Activated B cell treated with CpG ODN at 0.5 μM for 24 hours (primary cell): ENCODE data around the gene SGCD. TPM values are rescaled to one million over a fixed set of nuclear protein-coding genes. Genes with fewer than 3 reads are reported as not detected.

Source experiments
- ATAC-seq: fragments of 200-7000 bp; cut with Tn5 transposase; one replicate; pipeline ENCODE4 v1.10.0; 2021; ENCODE audit warnings: low read depth, mild to moderate bottlenecking, moderate library complexity
- CTCF ChIA-PET: fragments of 350-600 bp; sonication (Branson Sonifier 250); formaldehyde crosslinking; loops from one replicate; lab custom pipeline; 2021; ENCODE audit warnings: antibody characterized with exemption; lab: Charles Lee
- POLR2A ChIA-PET: fragments of 350-600 bp; sonication (Branson Sonifier 250); formaldehyde crosslinking; loops from one replicate; lab custom pipeline; 2021; ENCODE audit warnings: antibody characterized with exemption; lab: Charles Lee
- DNase-seq: peaks from one replicate; pipeline ENCODE4 v3.0.0; 2022
- H3K27ac Mint-ChIP-seq: one replicate; pipeline ENCODE4 v1.8.0; 2020; ENCODE audit warnings: mixed read lengths
- H3K27me3 Mint-ChIP-seq: one replicate; pipeline ENCODE4 v1.8.0; 2021; ENCODE audit warnings: mixed read lengths
- H3K36me3 Mint-ChIP-seq: one replicate; pipeline ENCODE4 v1.8.0; 2021; ENCODE audit warnings: low read depth, mixed read lengths
- H3K4me1 Mint-ChIP-seq: one replicate; pipeline ENCODE4 v1.8.0; 2021; ENCODE audit warnings: mixed read lengths
- H3K4me3 Mint-ChIP-seq: one replicate; pipeline ENCODE4 v1.8.0; 2020; ENCODE audit warnings: mild to moderate bottlenecking, mixed read lengths
- H3K9me3 Mint-ChIP-seq: one replicate; pipeline ENCODE4 v1.8.0; 2020; ENCODE audit warnings: mixed read lengths
- CTCF ChIP-seq: fragments of 200-600 bp; IDR thresholded peaks from one replicate; pipeline ENCODE4 v1.8.0; 2022; ENCODE audit warnings: antibody characterized with exemption, mild to moderate bottlenecking
- intact Hi-C: fragments of 100-400 bp; cut with micrococcal nuclease; formaldehyde crosslinking; loops from one replicate; pipeline ENCODE4 v1.15.1; 2024
- total RNA-seq: library from RNA; stranded (reverse); gene quantifications from 2 replicates; pipeline ENCODE4 v1.2.3, GENCODE V29; 2022

Gene SGCD
- total RNA-seq, 1 donor from 2014 or later, result not detected

GRCh38 chr5:156699147-156699546 lies 372.2 kb downstream of the SGCD start:
- Mint-ChIP-seq H3K27me3 (peaks cover 4% of the 10 kb centered on the region), H3K9me3 (no peaks in the 10 kb centered on the region), H3K27ac (no peak overlapping the region), H3K36me3 (no peaks in the 10 kb centered on the region), H3K4me1 (no peaks in the 10 kb centered on the region), H3K4me3 (no peak overlapping the region)
- POLR2A ChIA-PET, result no interaction called here
- CTCF ChIA-PET, result no interaction called here
- ATAC-seq (no peak), DNase-seq (no peak)
- TF ChIP-seq CTCF, result no peak
- intact Hi-C loops, result no loop called here

GRCh38 chr5:156704139-156704538 lies 377.2 kb downstream of the SGCD start:
- peaks cover 3% of the 10 kb centered on the region for H3K27me3 Mint-ChIP-seq
- CTCF ChIA-PET, result no interaction called here

GRCh38 chr5:156706631-156707030 lies 379.7 kb downstream of the SGCD start:
- ATAC-seq (no peak), DNase-seq (no peak)
- TF ChIP-seq CTCF, result no peak
- ChIA-PET CTCF (no interaction called here), POLR2A (no interaction called here)
- Mint-ChIP-seq H3K36me3 (no peaks in the 10 kb centered on the region), H3K4me3 (no peak overlapping the region), H3K9me3 (no peaks in the 10 kb centered on the region), H3K27ac (no peak overlapping the region), H3K27me3 (peaks cover 7% of the 10 kb centered on the region), H3K4me1 (no peaks in the 10 kb centered on the region)
- intact Hi-C loops, result no loop called here

More at GRCh38 chr5:156704139-156704538, 377.2 kb downstream of the SGCD start:
- Mint-ChIP-seq H3K36me3 (no peaks in the 10 kb centered on the region), H3K27ac (no peak overlapping the region), H3K4me3 (no peak overlapping the region), H3K9me3 (no peaks in the 10 kb centered on the region), H3K4me1 (no peaks in the 10 kb centered on the region)
- DNase-seq (no peak), ATAC-seq (no peak)
- intact Hi-C loops, result no loop called here
- POLR2A ChIA-PET, result no interaction called here
- TF ChIP-seq CTCF, result no peak

GRCh38 chr5:156707750-156708149 lies 380.8 kb downstream of the SGCD start:
- Mint-ChIP-seq H3K36me3 (no peaks in the 10 kb centered on the region), H3K4me3 (no peak overlapping the region), H3K9me3 (no peaks in the 10 kb centered on the region), H3K4me1 (no peaks in the 10 kb centered on the region), H3K27ac (no peak overlapping the region), H3K27me3 (peaks cover 14% of the 10 kb centered on the region)
- intact Hi-C loops, result no loop called here
- DNase-seq, result no peak
- TF ChIP-seq CTCF, result no peak
- ChIA-PET POLR2A (no interaction called here), CTCF (no interaction called here)
- no peak for ATAC-seq

- no peak overlapping the region for H3K27ac Mint-ChIP-seq
- ChIA-PET POLR2A (no interaction called here), CTCF (no interaction called here)
- H3K4me1 Mint-ChIP-seq, result no peaks in the 10 kb centered on the region
- intact Hi-C loops, result no loop called here
- no peak for TF ChIP-seq CTCF
- ATAC-seq (no peak), DNase-seq (no peak)
- H3K36me3 Mint-ChIP-seq, result no peaks in the 10 kb centered on the region
- peaks cover 12% of the 10 kb centered on the region for H3K27me3 Mint-ChIP-seq
- no peak overlapping the region for H3K4me3 Mint-ChIP-seq
- no peaks in the 10 kb centered on the region for H3K9me3 Mint-ChIP-seq
Observed at GRCh38 chr5:156715287-156715686, 388.3 kb downstream of the SGCD start.
